ENCODE data around the gene SLC44A1. TPM values are rescaled to one million over a fixed set of nuclear protein-coding genes. Genes with fewer than 3 reads are reported as not detected.

SLC44A1 gene
- polyA plus RNA-seq, 1 of the 3 experiments (the other 2 are of a cell fraction) = 4.5 TPM

DNA sequence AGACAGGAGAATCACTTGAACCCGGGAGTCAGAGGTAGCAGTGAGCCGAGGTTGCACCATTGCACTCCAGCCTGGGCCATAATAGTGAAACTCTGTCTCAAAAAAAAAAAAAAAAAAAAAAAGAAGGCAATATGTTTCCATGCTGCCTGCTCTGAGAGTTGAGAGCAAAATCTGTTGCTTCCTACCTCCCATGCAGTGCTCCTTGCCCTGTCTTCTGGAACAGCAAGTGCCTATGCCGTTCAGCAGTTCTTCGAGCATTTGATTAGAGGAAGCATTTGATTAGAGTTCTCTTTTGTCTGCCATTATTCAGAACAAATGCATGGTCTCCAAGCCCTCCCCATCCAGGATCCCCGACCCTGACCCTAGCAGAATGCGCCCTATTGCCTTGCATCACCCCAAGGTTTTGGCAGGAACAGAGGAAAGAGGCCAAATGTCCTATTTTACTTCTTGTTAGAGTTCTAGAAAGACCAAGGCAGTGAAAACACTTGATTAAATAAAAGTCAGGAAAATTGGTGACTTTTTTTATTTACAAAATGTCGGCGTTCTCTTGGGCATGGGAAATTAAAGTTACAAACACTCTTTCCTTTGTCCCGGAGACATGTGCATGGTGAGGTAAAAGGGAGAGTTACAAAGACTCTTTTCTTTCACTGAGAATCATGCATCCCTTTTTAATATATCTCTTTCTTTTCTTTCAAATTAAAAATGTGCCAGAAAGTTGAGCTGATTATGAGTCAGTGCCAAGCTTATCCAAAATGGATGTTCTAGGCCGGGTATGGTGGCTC lies 175.6 kb downstream of the SLC44A1 start:
- ChIA-PET POLR2A (interaction anchor here (0.6 to 0.8 kb wide), 2 partner anchors 27 to 45 kb away, joined by 3 to 4 read pairs; no protein-coding TSS in a partner anchor), CTCF (interaction anchor here (1.5 kb wide), 1 partner anchor 612 kb away, joined by 5 read pairs; no protein-coding TSS in a partner anchor)
- no peaks in the 10 kb centered on the region for H3K9me2 ChIP-seq
- H3K27me3 ChIP-seq (ENCODE audit: insufficient read depth) = no peaks in the 10 kb centered on the region
- H3F3A ChIP-seq (replicated peaks; ENCODE audit: insufficient read depth) = no peaks in the 10 kb centered on the region
- DNase-seq = no peak
- H3K4me3 ChIP-seq (ENCODE audit: low read depth in 2 of 2, low read length in 1 of 2) = no peak overlapping the region
- H3K36me3 ChIP-seq (replicated peaks in 1 of 2; ENCODE audit: control insufficient read depth in 1 of 2, insufficient read depth in 2 of 2, low read length in 1 of 2) = no peaks in the 10 kb centered on the region
- H3K4me2 ChIP-seq = no peak overlapping the region
- no peak overlapping the region for H3K27ac ChIP-seq (ENCODE audit: low read depth in 2 of 2, low read length in 1 of 2)
- no peaks in the 10 kb centered on the region for H3K79me2 ChIP-seq (ENCODE audit: insufficient read depth)
- H4K20me1 ChIP-seq (ENCODE audit: insufficient read depth) = no peaks in the 10 kb centered on the region
- WGBS (ENCODE audit: low lambda C conversion rate) = 88% methylated on average over 10 of the region's 10 CpGs
- TF ChIP-seq EZH2phosphoT487 (IDR thresholded peaks at IDR 0.05; ENCODE audit: borderline replicate concordance, low read depth) (no peak), NRF1 (IDR thresholded peaks at IDR 0.05; ENCODE audit: low read depth, low read length) (no peak), TAF1 (IDR thresholded peaks at IDR 0.05; ENCODE audit: borderline replicate concordance, low read depth, low read length) (no peak), RAD21 (IDR thresholded peaks at IDR 0.05; ENCODE audit: low read length) (no peak), MXI1 (IDR thresholded peaks at IDR 0.05; ENCODE audit: low read depth, low read length) (no peak), TCF12 (IDR thresholded peaks at IDR 0.05) (no peak)
- TF ChIP-seq, protein P1, sequence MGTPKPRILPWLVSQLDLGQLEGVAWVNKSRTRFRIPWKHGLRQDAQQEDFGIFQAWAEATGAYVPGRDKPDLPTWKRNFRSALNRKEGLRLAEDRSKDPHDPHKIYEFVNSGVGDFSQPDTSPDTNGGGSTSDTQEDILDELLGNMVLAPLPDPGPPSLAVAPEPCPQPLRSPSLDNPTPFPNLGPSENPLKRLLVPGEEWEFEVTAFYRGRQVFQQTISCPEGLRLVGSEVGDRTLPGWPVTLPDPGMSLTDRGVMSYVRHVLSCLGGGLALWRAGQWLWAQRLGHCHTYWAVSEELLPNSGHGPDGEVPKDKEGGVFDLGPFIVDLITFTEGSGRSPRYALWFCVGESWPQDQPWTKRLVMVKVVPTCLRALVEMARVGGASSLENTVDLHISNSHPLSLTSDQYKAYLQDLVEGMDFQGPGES (IDR thresholded peaks at IDR 0.05; ENCODE audit: low read depth, low read length) = no peak
- TF ChIP-seq, protein P2, sequence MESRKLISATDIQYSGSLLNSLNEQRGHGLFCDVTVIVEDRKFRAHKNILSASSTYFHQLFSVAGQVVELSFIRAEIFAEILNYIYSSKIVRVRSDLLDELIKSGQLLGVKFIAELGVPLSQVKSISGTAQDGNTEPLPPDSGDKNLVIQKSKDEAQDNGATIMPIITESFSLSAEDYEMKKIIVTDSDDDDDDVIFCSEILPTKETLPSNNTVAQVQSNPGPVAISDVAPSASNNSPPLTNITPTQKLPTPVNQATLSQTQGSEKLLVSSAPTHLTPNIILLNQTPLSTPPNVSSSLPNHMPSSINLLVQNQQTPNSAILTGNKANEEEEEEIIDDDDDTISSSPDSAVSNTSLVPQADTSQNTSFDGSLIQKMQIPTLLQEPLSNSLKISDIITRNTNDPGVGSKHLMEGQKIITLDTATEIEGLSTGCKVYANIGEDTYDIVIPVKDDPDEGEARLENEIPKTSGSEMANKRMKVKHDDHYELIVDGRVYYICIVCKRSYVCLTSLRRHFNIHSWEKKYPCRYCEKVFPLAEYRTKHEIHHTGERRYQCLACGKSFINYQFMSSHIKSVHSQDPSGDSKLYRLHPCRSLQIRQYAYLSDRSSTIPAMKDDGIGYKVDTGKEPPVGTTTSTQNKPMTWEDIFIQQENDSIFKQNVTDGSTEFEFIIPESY (IDR thresholded peaks at IDR 0.05; ENCODE audit: borderline replicate concordance, low read depth) = no peak
- TF ChIP-seq, protein P3, sequence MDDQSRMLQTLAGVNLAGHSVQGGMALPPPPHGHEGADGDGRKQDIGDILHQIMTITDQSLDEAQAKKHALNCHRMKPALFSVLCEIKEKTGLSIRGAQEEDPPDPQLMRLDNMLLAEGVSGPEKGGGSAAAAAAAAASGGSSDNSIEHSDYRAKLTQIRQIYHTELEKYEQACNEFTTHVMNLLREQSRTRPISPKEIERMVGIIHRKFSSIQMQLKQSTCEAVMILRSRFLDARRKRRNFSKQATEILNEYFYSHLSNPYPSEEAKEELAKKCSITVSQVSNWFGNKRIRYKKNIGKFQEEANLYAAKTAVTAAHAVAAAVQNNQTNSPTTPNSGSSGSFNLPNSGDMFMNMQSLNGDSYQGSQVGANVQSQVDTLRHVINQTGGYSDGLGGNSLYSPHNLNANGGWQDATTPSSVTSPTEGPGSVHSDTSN (IDR thresholded peaks at IDR 0.05) = no peak
- H2AFZ ChIP-seq (ENCODE audit: low read depth) = no peak overlapping the region
- peaks cover 0 to 2% of the 10 kb centered on the region in 2 experiments; a peak in 1 of 4 replicates for H3K4me1 ChIP-seq (ENCODE audit: control insufficient read depth in 1 of 2, insufficient read depth in 2 of 2, low read depth in 1 of 2, low read length in 1 of 2)
- no peaks in the 10 kb centered on the region for H3K9me3 ChIP-seq
- H3K9ac ChIP-seq = no peak overlapping the region

DNA sequence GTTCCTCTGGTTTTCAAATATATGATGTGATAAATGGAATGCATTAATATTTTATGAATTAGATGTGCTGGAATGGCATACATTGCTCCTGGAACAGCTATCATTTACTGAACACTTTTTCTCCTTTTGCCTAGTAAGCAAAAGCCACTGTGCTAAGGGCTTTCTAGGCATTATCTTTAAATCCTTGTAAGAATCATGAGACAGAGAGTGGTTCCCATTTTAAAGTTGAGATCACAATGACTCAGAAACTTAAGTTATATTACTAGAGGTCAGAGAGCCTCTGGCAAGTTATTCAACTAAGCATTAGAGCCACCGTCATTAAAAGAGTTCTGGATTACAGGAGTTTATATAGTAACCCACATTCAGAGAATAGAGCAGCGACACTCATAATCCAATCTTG lies 176.7 kb downstream of the SLC44A1 start:
- Histone ChIP-seq H2AFZ (ENCODE audit: low read depth) (no peak overlapping the region), H3K9ac (no peak overlapping the region), H3K9me3 (no peaks in the 10 kb centered on the region), H3K79me2 (ENCODE audit: insufficient read depth) (no peaks in the 10 kb centered on the region), H3K4me3 (ENCODE audit: low read depth in 2 of 2, low read length in 1 of 2) (no peak overlapping the region), H3K4me1 (ENCODE audit: control insufficient read depth in 1 of 2, insufficient read depth in 2 of 2, low read depth in 1 of 2, low read length in 1 of 2) (no peaks in the 10 kb centered on the region), H3K36me3 (replicated peaks in 1 of 2; ENCODE audit: control insufficient read depth in 1 of 2, insufficient read depth in 2 of 2, low read length in 1 of 2) (no peaks in the 10 kb centered on the region), H3K27me3 (ENCODE audit: insufficient read depth) (no peaks in the 10 kb centered on the region), H3K4me2 (no peak overlapping the region), H4K20me1 (ENCODE audit: insufficient read depth) (no peaks in the 10 kb centered on the region), H3K27ac (ENCODE audit: low read depth in 2 of 2, low read length in 1 of 2) (no peak overlapping the region), H3F3A (replicated peaks; ENCODE audit: insufficient read depth) (no peaks in the 10 kb centered on the region), H3K9me2 (no peaks in the 10 kb centered on the region)
- POLR2A ChIA-PET = no interaction called here
- CTCF ChIA-PET = no interaction called here
- TF ChIP-seq NFIC (IDR thresholded peaks at IDR 0.05; ENCODE audit: borderline replicate concordance) = no peak
- TF ChIP-seq, protein P3 (IDR thresholded peaks at IDR 0.05) = no peak
- no peak for DNase-seq
- WGBS (ENCODE audit: low lambda C conversion rate) = 93% methylated on average over 2 of the region's 2 CpGs
